ENCODE data around the gene OSBPL1A. TPM values are rescaled to one million over a fixed set of nuclear protein-coding genes. Genes with fewer than 3 reads are reported as not detected.
A peak's percentile ranks its signal among the peaks of the same experiment; 100 is the strongest.
"Not testable (repeated sequence)": the region's sequence is repeated elsewhere in the genome, so short reads cannot be mapped to it uniquely, and the experiment has no call there.

Gene OSBPL1A
- total and polyA plus RNA-seq, 3 donors from 2014 or later: 32.0 to 45.0 (median 43.8) TPM

DNA sequence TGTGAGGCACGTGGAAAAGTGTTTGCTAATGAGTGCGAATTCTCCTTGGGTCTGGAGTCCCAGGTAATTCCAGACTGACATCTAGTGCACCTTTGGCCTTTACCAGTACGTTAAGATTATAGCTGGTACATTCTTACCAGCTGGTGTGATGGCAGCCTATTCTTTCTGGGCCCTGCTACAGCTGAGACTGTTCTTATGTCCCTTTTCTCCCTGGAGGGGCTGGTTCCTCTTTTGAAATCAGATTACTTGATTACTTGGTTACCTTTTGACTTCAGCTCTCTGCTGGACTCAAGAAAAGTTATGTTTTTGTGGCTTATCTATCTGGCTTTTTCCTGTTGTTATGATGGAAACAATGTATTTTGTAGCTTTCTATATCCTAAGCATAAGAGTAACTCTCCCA lies 244.2 kb downstream of the OSBPL1A start:
- peaks cover 5% of the 10 kb centered on the region for H3K4me1 ChIP-seq
- H3K27ac ChIP-seq: peak overlapping the region in 1 of 2 donors; percentile 50
- intact Hi-C loops (cut with DNase I; ENCODE audit: low total_unique reads): no loop called here
- no peaks in the 10 kb centered on the region for H3K36me3 ChIP-seq (ENCODE audit: low read depth, missing control alignments)
- H3K27me3 ChIP-seq: no peaks in the 10 kb centered on the region
- WGBS, 2 donors: 84 to 93% methylated on average over 3 of the region's 3 CpGs
- no peak for DNase-seq
- no peaks in the 10 kb centered on the region for H3K9me3 ChIP-seq
- H3K4me3 ChIP-seq: no peak overlapping the region
- TF ChIP-seq, protein P1, sequence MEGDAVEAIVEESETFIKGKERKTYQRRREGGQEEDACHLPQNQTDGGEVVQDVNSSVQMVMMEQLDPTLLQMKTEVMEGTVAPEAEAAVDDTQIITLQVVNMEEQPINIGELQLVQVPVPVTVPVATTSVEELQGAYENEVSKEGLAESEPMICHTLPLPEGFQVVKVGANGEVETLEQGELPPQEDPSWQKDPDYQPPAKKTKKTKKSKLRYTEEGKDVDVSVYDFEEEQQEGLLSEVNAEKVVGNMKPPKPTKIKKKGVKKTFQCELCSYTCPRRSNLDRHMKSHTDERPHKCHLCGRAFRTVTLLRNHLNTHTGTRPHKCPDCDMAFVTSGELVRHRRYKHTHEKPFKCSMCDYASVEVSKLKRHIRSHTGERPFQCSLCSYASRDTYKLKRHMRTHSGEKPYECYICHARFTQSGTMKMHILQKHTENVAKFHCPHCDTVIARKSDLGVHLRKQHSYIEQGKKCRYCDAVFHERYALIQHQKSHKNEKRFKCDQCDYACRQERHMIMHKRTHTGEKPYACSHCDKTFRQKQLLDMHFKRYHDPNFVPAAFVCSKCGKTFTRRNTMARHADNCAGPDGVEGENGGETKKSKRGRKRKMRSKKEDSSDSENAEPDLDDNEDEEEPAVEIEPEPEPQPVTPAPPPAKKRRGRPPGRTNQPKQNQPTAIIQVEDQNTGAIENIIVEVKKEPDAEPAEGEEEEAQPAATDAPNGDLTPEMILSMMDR (IDR thresholded peaks at IDR 0.05): no peak

DNA sequence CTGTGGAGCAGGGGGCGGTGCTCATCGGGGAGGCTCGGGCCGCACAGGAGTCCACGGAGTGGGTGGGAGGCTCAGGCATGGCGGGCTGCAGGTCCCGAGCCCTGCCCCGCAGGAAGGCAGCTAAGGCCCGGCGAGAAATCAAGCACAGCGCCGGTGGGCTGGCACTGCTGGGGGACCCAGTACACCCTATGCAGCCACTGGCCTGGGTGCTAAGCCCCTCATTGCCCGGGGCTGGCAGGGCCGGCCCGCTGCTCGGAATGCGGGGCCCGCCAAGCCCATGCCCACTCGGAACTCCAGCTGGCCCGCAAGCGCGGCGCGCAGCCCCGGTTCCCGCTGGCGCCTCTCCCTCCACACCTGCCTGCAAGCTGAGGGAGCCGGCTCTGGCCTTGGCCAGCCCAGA lies 248.0 kb downstream of the OSBPL1A start:
- H3K4me1 ChIP-seq; H3K27me3 ChIP-seq; H3K36me3 ChIP-seq (ENCODE audit: low read depth, missing control alignments); H3K9me3 ChIP-seq; H3K27ac ChIP-seq; intact Hi-C loops (cut with DNase I; ENCODE audit: low total_unique reads); DNase-seq: not testable (repeated sequence)
- peak overlapping the region in 1 of 2 donors; percentile 13 for H3K4me3 ChIP-seq
- WGBS, 2 donors: 74% methylated on average over 28 of the region's 28 CpGs; no CpG with 5 or more reads in 1 of the 2 donors

GRCh38 chr18:24142376-24142775 lies 255.2 kb downstream of the OSBPL1A start:
- Histone ChIP-seq H3K27me3 (no peaks in the 10 kb centered on the region), H3K36me3 (ENCODE audit: low read depth, missing control alignments) (no peaks in the 10 kb centered on the region), H3K9me3 (no peaks in the 10 kb centered on the region), H3K4me3 (no peak overlapping the region), H3K4me1 (no peaks in the 10 kb centered on the region), H3K27ac (no peak overlapping the region)
- TF ChIP-seq, protein P1 (IDR thresholded peaks at IDR 0.05): no peak
- no peak for TF ChIP-seq POLR2A (IDR thresholded peaks at IDR 0.05)
- intact Hi-C loops (cut with DNase I; ENCODE audit: low total_unique reads): no loop called here
- no peak for DNase-seq

- H3K36me3 ChIP-seq (ENCODE audit: low read depth, missing control alignments): no peaks in the 10 kb centered on the region
- no peaks in the 10 kb centered on the region for H3K27me3 ChIP-seq
- H3K27ac ChIP-seq: no peak overlapping the region
- TF ChIP-seq, protein P1 (IDR thresholded peaks at IDR 0.05): no peak
- no peak for TF ChIP-seq POLR2A (IDR thresholded peaks at IDR 0.05)
- H3K9me3 ChIP-seq: no peaks in the 10 kb centered on the region
- WGBS, 2 donors: 57 to 77% methylated on average over 2 of the region's 2 CpGs
- H3K4me3 ChIP-seq: no peak overlapping the region
- intact Hi-C loops (cut with DNase I; ENCODE audit: low total_unique reads): no loop called here
- no peaks in the 10 kb centered on the region for H3K4me1 ChIP-seq
- DNase-seq: no peak
These were observed 256.9 kb downstream of the OSBPL1A start for GRCh38 chr18:24140697-24141096.

DNA sequence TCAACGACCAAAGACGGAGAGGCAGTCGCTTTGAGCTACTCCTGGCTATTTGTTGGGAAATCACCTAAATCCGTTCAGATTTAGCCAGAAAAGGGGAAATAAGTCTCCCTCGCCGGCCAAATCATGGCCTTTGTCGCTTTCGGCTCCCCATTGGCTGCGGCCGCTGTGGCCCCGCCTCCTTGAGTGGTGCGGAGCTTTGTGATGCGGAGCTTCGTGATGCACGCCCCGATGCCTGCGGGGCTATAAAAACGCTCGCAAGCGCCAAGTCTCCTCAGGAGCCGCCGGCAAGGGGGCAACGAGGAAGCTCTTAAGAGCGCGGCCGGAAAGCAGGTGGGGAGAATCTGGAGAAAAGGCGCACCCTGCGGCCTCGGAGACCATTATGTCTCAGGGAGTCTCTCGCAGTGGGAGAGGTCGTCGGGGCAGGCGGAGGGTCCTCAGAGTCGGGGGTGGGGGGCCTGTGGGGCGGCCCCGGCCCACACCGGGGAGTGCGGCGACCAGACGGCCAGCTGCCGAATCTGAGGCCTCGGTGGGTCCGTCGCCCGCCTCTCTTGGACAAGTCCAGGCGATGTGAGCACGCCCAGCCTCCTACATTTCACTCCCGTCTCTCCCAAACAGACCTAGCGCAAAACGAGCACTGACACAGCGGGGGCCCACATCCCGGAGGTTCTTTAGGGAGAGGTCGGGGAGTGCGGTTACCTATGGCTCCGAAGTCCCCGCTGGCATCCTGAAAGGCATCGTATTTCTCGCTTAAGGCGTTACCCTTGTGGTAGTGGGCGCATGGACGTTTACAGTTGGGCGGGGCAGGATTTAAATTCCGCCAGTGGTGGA lies 258.6 kb downstream of the OSBPL1A start, which contains the start of gene CABYR:
Gene CABYR (plus strand): TSS at position 274 of the 828 bp plus-strand sequence. CDS start 4,053 bp downstream, outside the sequence.
- peak; percentile 91 for DNase-seq
- no peaks in the 10 kb centered on the region for H3K9me3 ChIP-seq
- H3K4me1 ChIP-seq: no peaks in the 10 kb centered on the region
- peak within 1 kb of the TSS; percentile 62 to 74 for H3K27ac ChIP-seq
- no peaks in the 10 kb centered on the region for H3K27me3 ChIP-seq
- peak within 1 kb of the TSS; percentile 52 to 79 for H3K4me3 ChIP-seq
- peak; percentile 54 for TF ChIP-seq POLR2A (IDR thresholded peaks at IDR 0.05)
- TF ChIP-seq, protein P1 (IDR thresholded peaks at IDR 0.05): no peak
- H3K36me3 ChIP-seq (ENCODE audit: low read depth, missing control alignments): no peaks in the 10 kb centered on the region
- 1 to 3% methylated on average over 22 to 59 of the region's 63 CpGs for WGBS, 2 donors
- intact Hi-C loops (cut with DNase I; ENCODE audit: low total_unique reads): no loop called here
